Vagina (tissue), 2 donors: Measurements from ENCODE around the gene GLIPR1L1.

Source experiments
- POLR2A ChIP-seq, 2 donors: fragments of 450-650 bp; IDR thresholded peaks; one replicate each; pipeline ENCODE4 v1.6.1; 2017; ENCODE audit warnings: antibody characterized with exemption in 2 of 2, mild to moderate bottlenecking in 2 of 2, moderate library complexity in 2 of 2
- POLR2AphosphoS5 ChIP-seq, 2 donors: sonication (generic); formaldehyde crosslinking; IDR thresholded peaks; one replicate each; pipeline ENCODE4 v1.9.0; 2017; ENCODE audit warnings: antibody characterized with exemption in 2 of 2, mild to moderate bottlenecking in 2 of 2, low read depth in 1 of 2; ENCODE audit not compliant: insufficient read depth in 1 of 2
- TF ChIP-seq, protein P1 (sequence below), 3 experiments: fragments of 450-650 bp in 2 of 3; fragments of 200-600 bp in 1 of 3; sonication (generic) in 1 of 3; IDR thresholded peaks; one replicate each; pipeline ENCODE4 v1.5.1; 2017 to 2019; ENCODE audit warnings: antibody characterized with exemption in 3 of 3, mild to moderate bottlenecking in 2 of 3, moderate library complexity in 2 of 3

GRCh38 chr12:75407683-75408082 lies 73.2 kb downstream of the GLIPR1L1 start:
- TF ChIP-seq, protein P1, sequence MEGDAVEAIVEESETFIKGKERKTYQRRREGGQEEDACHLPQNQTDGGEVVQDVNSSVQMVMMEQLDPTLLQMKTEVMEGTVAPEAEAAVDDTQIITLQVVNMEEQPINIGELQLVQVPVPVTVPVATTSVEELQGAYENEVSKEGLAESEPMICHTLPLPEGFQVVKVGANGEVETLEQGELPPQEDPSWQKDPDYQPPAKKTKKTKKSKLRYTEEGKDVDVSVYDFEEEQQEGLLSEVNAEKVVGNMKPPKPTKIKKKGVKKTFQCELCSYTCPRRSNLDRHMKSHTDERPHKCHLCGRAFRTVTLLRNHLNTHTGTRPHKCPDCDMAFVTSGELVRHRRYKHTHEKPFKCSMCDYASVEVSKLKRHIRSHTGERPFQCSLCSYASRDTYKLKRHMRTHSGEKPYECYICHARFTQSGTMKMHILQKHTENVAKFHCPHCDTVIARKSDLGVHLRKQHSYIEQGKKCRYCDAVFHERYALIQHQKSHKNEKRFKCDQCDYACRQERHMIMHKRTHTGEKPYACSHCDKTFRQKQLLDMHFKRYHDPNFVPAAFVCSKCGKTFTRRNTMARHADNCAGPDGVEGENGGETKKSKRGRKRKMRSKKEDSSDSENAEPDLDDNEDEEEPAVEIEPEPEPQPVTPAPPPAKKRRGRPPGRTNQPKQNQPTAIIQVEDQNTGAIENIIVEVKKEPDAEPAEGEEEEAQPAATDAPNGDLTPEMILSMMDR (IDR thresholded peaks at IDR 0.05): no peak
- TF ChIP-seq POLR2AphosphoS5 (IDR thresholded peaks at IDR 0.05; ENCODE audit: insufficient read depth in 1 of 2, low read depth in 1 of 2): no peak
- TF ChIP-seq POLR2A (IDR thresholded peaks at IDR 0.05): no peak
